SJSA1 (cell line): ENCODE data around the gene BEGAIN. TPM values are rescaled to one million over a fixed set of nuclear protein-coding genes. Genes with fewer than 3 reads are reported as not detected.
A peak's percentile ranks its signal among the peaks of the same experiment; 100 is the strongest.

ENCODE experiments used
- DNase-seq, 2 experiments: peaks; one replicate each; pipeline ENCODE4 v3.0.0-alpha.2; 2015 to 2020; ENCODE audit warnings: low spot score in 2 of 2, low read depth in 1 of 2
- H3K27ac ChIP-seq: fragments of 250-450 bp; sonication (Bioruptor Pico); 2 replicates; pipeline ENCODE4 v1.5.1; 2020; ENCODE audit warnings: mild to moderate bottlenecking, moderate library complexity
- H3K27me3 ChIP-seq: fragments of 250-450 bp; sonication (Bioruptor Pico); replicated peaks from 2 replicates; pipeline ENCODE4 v1.5.1; 2020; ENCODE audit warnings: mild to moderate bottlenecking, moderate library complexity
- H3K36me3 ChIP-seq: fragments of 250-450 bp; sonication (Bioruptor Pico); 2 replicates; pipeline ENCODE4 v1.5.1; 2020; ENCODE audit warnings: mild to moderate bottlenecking
- H3K4me1 ChIP-seq: fragments of 250-450 bp; sonication (Bioruptor Pico); replicated peaks from 2 replicates; pipeline ENCODE4 v1.6.1; 2021; ENCODE audit warnings: mild to moderate bottlenecking
- H3K4me3 ChIP-seq: fragments of 250-450 bp; sonication (Bioruptor Pico); 2 replicates; pipeline ENCODE4 v1.5.1; 2020; ENCODE audit warnings: mild to moderate bottlenecking
- H3K9me3 ChIP-seq: fragments of 250-450 bp; sonication (Bioruptor Pico); replicated peaks from 2 replicates; pipeline ENCODE4 v1.5.1; 2020; ENCODE audit warnings: mild to moderate bottlenecking
- total RNA-seq: library from RNA; depleted of rRNA; stranded (reverse); fragments of >200 nt; shearing (Covaris generic); gene quantifications from 2 replicates; pipeline ENCODE4 v1.2.3, GENCODE V29; 2014; rRNA removed

The BEGAIN gene, protein sequence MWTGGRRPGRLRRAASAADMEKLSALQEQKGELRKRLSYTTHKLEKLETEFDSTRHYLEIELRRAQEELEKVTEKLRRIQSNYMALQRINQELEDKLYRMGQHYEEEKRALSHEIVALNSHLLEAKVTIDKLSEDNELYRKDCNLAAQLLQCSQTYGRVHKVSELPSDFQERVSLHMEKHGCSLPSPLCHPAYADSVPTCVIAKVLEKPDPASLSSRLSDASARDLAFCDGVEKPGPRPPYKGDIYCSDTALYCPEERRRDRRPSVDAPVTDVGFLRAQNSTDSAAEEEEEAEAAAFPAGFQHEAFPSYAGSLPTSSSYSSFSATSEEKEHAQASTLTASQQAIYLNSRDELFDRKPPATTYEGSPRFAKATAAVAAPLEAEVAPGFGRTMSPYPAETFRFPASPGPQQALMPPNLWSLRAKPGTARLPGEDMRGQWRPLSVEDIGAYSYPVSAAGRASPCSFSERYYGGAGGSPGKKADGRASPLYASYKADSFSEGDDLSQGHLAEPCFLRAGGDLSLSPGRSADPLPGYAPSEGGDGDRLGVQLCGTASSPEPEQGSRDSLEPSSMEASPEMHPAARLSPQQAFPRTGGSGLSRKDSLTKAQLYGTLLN
- total RNA-seq = not detected in 2 replicates

DNA sequence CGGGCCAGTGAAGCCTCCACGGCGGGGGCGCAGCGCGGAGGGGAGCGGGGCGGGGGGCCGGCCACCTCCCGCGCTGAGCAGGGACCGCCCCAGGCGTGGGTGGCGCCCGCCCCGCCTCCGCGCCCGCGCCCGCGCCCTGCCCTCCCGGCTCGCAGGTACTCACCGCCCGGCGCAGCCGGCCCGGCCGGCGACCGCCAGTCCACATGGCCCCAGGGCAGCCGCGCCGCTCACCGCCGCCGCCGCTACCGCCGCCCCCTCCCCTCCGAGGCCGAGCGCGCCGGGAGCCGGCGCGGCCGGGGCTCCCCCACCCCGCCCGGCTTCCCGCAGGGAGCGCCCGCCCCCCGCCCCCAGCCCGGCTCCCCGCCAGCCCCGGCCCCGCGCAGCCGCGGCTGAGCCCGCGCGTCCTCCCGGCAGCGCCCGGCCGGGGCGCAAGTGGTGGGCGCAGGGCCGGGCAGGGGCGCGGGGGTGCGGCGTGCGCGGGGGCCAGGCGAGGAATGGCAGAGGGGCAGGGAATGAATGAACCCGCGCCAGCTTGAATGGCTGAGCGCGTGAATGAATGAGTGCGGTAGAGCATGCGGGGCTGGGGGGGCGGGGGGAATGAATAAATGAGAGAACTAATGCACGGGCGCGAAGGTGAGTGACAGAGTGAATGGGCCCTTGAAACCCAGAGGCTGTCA, at the start of gene BEGAIN:
Gene BEGAIN (minus strand): TSS at position 332 of the 677 bp plus-strand sequence. CDS start 127 bp downstream, at position 205.
- Histone ChIP-seq H3K27me3 (peaks cover 34% of the 10 kb centered on the region), H3K9me3 (no peaks in the 10 kb centered on the region), H3K27ac (no peak within 1 kb of the TSS), H3K4me1 (peaks cover 5% of the 10 kb centered on the region), H3K4me3 (peak within 1 kb of the TSS; percentile 28), H3K36me3 (no peaks in the 10 kb centered on the region)
- no peak for DNase-seq

DNA sequence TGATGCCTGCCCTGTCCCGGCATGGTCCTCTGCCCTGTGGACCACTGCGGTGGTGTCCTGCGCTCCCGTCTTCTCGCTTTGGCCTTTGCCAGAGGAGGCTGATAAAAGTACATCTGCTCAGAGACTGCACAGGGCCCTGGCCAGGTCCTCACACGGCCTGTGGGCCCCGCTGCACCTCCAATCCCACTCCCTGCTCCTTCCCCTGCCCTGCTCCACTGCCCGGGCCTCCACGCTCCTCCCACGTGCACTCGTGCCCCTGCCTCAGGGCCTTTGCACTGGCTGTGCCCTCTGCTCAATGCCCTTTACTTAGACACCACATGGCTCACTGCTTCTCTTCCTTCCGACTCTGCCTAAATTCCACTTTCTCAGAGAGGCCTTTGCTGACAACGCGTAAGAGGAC, 49.3 kb upstream of the BEGAIN start:
- Histone ChIP-seq H3K4me3 (no peak overlapping the region), H3K9me3 (no peaks in the 10 kb centered on the region), H3K36me3 (no peaks in the 10 kb centered on the region), H3K4me1 (no peaks in the 10 kb centered on the region), H3K27ac (no peak overlapping the region), H3K27me3 (no peaks in the 10 kb centered on the region)
- DNase-seq = no peak

DNA sequence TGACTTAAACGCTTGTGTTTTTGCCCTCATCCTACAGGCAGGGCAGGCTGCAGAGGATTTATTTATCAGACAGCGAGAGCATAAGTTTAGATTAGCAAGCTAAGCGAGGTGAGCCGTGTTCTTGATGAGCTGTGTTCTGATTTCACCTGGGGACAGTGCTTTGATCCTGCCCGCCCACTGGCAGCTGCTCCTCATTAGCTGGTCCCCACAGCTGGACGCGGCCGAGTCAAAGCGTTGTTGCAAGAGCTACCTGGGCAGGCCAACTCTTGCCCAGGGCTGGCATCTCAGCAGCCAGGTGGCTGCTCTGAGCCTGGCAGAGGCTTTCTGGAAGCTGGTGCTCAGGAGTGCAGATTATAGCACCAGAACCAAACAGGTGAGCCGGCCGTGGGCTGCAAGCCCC, 46.8 kb upstream of the BEGAIN start:
- H3K4me1 ChIP-seq = no peaks in the 10 kb centered on the region
- H3K27ac ChIP-seq = no peak overlapping the region
- no peaks in the 10 kb centered on the region for H3K36me3 ChIP-seq
- no peak overlapping the region for H3K4me3 ChIP-seq
- DNase-seq = no peak
- H3K27me3 ChIP-seq = no peaks in the 10 kb centered on the region
- H3K9me3 ChIP-seq = no peaks in the 10 kb centered on the region

DNA sequence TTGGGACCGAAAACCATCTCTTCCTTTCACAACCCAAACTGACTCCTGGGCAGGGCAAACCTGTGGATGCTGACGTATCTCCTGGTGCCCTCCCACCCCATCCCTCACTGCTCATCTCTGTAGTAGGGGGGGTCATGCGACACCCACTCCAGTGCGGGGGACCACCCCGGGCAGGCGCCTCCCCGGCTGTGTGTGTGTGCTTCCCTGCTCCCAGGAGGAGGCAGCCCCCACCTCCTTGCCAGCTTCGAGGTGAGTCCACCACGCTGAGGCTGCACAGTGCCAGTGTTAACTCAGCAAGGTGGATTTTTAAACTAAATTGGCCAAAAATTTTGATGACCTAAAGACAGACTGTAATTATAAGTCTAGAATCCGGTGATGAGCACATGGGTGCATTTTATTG, 46.2 kb upstream of the BEGAIN start:
- Histone ChIP-seq H3K9me3 (no peaks in the 10 kb centered on the region), H3K36me3 (no peaks in the 10 kb centered on the region), H3K27me3 (no peaks in the 10 kb centered on the region), H3K4me3 (no peak overlapping the region), H3K4me1 (no peaks in the 10 kb centered on the region), H3K27ac (no peak overlapping the region)
- DNase-seq = no peak

DNA sequence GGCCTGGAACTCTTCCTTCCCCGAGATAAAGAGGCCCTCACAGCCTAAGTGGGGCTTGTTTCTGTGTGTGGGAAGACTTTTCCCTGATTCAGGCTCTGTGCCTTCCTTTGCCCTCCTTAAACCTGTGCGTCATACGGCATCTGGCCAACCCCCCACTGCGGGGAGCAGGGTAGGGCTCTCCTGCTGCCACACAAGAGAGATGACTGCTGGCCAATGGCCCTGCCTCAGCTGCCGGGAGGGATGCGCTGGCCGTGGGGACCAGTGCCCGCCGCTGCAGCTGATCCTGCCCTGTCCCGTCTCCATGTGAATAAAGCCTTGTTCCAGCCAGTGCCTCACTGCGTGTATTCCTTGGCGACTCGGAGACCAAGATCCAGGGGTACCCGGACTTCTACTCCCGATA, 42.5 kb upstream of the BEGAIN start:
- H3K36me3 ChIP-seq = no peaks in the 10 kb centered on the region
- H3K4me1 ChIP-seq = no peaks in the 10 kb centered on the region
- H3K9me3 ChIP-seq = no peaks in the 10 kb centered on the region
- DNase-seq = no peak
- no peak overlapping the region for H3K27ac ChIP-seq
- peaks cover 9% of the 10 kb centered on the region for H3K27me3 ChIP-seq
- H3K4me3 ChIP-seq = no peak overlapping the region

DNA sequence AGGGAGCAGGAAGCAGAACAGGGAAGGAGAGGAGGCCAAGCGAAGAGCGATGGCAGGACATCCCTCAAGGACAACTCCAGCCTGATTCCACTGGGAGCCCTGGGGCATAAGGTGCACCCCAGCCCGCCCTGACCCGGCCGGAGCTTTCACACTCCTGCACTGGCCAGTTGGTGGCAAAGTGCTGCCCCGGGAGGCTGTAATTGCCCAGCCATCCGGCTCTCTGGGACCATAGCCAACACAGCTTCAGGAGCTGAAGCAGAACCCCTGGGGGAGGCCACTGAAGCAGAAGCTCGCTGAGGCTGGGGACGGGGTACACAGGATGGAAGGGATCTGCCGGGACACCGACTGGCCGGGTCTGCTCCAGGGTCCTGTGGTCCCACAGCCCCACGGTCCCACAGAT, 41.9 kb upstream of the BEGAIN start:
- Histone ChIP-seq H3K27ac (no peak overlapping the region), H3K9me3 (no peaks in the 10 kb centered on the region), H3K4me3 (no peak overlapping the region), H3K27me3 (peaks cover 9% of the 10 kb centered on the region), H3K4me1 (no peaks in the 10 kb centered on the region), H3K36me3 (no peaks in the 10 kb centered on the region)
- DNase-seq = no peak

DNA sequence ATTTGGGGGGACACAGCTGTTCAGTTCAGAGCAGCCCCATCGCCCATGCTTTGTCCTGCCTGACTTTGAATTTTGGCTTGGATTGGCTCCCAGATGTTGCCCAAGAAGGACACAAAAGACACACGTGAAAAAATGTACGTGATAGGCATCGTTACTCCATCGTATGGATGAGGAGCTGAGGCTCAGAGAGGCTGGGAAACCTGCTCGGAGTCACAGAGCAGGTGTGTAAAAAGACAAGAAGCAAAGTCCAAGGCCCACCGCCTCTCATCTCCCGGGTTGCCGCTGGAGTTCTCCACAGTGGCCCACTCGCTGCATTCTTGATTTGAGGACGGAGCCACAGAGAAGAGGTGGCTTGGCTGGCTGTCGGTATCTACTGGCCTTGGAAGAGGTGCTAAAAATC, 41.0 kb upstream of the BEGAIN start:
- no peaks in the 10 kb centered on the region for H3K4me1 ChIP-seq
- H3K27ac ChIP-seq = no peak overlapping the region
- peaks cover 9% of the 10 kb centered on the region for H3K27me3 ChIP-seq
- DNase-seq = no peak
- H3K9me3 ChIP-seq = no peaks in the 10 kb centered on the region
- no peak overlapping the region for H3K4me3 ChIP-seq
- H3K36me3 ChIP-seq = no peaks in the 10 kb centered on the region

DNA sequence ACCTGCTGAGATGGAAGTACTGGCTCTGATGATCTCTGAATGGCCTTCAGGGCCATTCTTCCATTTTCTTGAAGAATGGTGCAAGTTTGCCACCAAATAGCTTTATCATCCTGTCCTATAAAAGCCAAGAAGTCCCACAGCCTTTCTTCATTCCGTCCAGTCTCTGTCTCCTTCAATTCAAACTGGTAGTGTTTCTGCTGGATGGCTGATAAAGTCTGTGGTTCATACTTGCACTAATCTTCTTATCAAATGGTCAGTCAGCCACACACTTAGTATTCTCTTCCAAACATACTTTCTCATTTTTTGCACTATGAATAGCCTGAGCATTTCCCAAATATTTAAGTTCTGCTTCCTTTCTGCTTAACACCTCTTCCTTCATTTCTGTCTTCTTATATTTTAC, 39.4 kb upstream of the BEGAIN start:
- Histone ChIP-seq H3K36me3 (no peaks in the 10 kb centered on the region), H3K4me1 (no peaks in the 10 kb centered on the region), H3K27ac (no peak overlapping the region), H3K9me3 (no peaks in the 10 kb centered on the region), H3K27me3 (peaks cover 9% of the 10 kb centered on the region), H3K4me3 (no peak overlapping the region)
- DNase-seq = no peak

DNA sequence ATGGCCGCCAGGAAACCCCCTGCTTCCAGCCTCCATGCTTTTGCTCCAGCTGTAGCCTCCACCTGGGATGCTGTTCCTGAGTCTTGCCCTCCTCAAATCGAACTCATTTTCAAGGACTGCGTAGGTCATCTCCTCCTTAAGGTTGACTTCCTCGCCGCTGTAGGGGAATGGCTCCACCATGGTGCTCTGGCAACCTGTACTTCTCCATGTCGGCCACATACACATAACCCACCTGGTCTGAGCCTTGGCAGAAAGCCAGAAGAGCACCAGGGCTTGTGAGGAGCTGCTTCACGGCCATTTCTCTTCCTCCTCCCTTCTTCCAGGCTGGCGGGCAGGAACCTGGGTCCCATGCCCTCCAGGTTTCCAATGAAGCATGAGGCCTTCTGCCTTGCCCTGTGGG, 36.7 kb upstream of the BEGAIN start:
- no peak for DNase-seq
- H3K4me3 ChIP-seq = no peak overlapping the region
- H3K27ac ChIP-seq = no peak overlapping the region
- H3K36me3 ChIP-seq = no peaks in the 10 kb centered on the region
- H3K4me1 ChIP-seq = no peaks in the 10 kb centered on the region
- H3K9me3 ChIP-seq = no peaks in the 10 kb centered on the region
- peaks cover 11% of the 10 kb centered on the region for H3K27me3 ChIP-seq

DNA sequence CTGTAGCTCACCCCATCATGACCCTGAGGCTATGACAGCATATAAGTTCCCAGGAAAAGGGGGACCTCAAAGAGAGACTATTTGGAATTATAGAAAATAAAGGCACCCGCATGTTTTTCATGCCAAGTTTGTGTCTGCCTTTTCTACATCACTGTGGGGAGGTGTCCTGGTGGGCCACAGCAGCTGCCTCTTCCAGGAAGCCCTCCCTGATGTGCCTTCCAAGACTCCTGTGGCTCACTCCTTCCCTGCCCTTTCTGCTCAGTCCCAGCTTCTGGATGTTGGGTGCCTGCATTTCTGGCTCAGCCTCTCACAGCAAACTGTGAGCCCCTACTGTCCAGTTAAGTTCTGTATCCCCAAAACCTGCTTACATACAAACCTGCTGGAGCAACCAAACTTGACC, 36.3 kb upstream of the BEGAIN start:
- Histone ChIP-seq H3K4me3 (no peak overlapping the region), H3K4me1 (no peaks in the 10 kb centered on the region), H3K27ac (no peak overlapping the region), H3K27me3 (peaks cover 15% of the 10 kb centered on the region), H3K9me3 (no peaks in the 10 kb centered on the region), H3K36me3 (no peaks in the 10 kb centered on the region)
- no peak for DNase-seq

DNA sequence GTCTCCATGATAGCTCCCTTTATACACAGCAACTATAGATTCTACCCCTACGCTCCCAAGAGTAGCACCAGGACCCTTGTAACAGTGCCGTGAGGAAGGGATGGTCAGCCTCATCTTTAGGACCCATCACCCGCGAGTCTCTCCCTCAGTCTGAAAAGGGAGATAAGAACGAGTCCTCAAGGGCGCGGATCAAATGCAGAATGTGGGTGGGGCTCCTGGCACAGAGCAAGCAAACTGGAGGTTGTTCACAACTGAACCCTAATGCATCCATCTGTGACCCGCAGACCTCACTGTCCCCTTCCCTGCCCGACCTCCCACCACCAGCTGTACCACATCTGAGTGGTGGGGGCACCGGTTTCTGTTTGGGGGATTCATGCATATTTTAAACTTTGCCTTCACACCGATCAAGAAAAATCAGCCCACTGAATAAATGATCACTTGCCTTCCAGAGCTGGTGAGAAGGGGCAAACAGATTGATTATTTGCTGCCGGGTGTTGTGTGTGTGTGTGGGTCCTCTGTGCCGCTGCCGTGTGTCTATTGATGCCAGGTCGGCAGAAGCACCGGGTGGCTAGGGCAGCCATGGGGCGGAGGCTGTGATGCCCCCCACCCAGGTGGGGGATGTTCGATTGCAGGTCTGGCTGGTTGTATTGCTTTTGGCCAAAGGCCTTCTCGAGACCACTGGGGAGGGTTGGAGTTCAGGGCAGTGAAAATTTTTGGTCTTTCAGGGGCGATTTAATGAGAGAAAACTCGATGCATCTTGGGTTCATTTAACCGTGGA, 35.7 kb upstream of the BEGAIN start:
- Histone ChIP-seq H3K9me3 (no peaks in the 10 kb centered on the region), H3K27me3 (peaks cover 12% of the 10 kb centered on the region), H3K4me1 (no peaks in the 10 kb centered on the region), H3K36me3 (no peaks in the 10 kb centered on the region), H3K4me3 (no peak overlapping the region), H3K27ac (no peak overlapping the region)
- DNase-seq = no peak

DNA sequence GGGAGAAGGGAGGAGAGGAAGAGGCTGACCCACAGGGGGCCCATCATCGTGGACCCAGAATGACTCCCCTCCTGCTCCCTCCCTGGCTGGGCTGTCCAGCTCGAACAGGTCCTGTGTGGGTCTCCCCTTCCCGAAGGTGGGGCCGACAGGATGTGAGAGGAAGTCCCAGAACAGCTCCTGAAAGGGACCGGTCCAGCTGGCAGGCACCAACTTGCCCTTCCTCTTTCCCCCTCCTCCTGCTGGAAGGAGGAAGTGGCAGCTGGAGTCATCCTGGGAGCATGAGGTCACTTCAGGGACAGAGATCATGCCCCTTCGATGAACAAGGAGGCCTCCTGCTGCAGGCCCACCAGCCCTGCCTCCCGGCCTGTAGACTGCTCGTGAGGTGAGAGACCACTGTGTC, 35.0 kb upstream of the BEGAIN start:
- no peak for DNase-seq
- no peaks in the 10 kb centered on the region for H3K4me1 ChIP-seq
- no peak overlapping the region for H3K27ac ChIP-seq
- H3K4me3 ChIP-seq = no peak overlapping the region
- H3K36me3 ChIP-seq = no peaks in the 10 kb centered on the region
- H3K9me3 ChIP-seq = no peaks in the 10 kb centered on the region
- peaks cover 12% of the 10 kb centered on the region for H3K27me3 ChIP-seq

DNA sequence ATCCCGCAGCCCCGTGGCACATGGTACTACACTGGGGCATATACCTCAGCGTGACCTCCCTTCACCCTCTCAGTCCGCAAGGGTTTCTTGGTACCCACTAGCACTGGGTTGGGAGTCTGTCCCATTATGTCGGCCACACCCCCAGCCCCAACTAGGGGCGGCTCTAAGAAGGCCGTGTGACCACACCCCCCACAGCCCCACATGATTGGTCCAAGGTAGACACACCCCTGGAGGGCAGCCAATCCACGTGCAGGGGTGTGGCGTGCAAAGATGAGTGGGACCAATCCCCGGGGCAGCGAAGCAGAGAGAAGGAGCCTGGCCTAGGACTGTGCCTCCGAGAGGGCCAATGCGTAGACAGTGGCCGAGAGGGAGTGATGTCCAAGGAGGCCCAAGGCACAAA, 34.6 kb upstream of the BEGAIN start:
- no peak overlapping the region for H3K27ac ChIP-seq
- no peak overlapping the region for H3K4me3 ChIP-seq
- no peak for DNase-seq
- H3K36me3 ChIP-seq = no peaks in the 10 kb centered on the region
- no peaks in the 10 kb centered on the region for H3K9me3 ChIP-seq
- H3K4me1 ChIP-seq = no peaks in the 10 kb centered on the region
- H3K27me3 ChIP-seq = peaks cover 9% of the 10 kb centered on the region
